Panc1 (cell line): ENCODE measurements around the gene NUP62CL. TPM values are rescaled to one million over a fixed set of nuclear protein-coding genes. Genes with fewer than 3 reads are reported as not detected.

Experiments
- ATAC-seq: fragments of 200-7000 bp; cut with Tn5 transposase; 2 replicates; pipeline ENCODE4 v1.9.1; 2020; ENCODE audit warnings: mild to moderate bottlenecking, moderate library complexity
- BruUV-seq: library from RNA; stranded (reverse); fragments of 400-500 nt; replicated peaks from 2 replicates; lab custom pipeline; 2021; lab: Mats Ljungman, UMichigan
- CTCF ChIA-PET: fragments of 300-600 bp; sonication (Branson Sonifier 250); formaldehyde crosslinking; loops from one replicate; lab custom pipeline; 2022; ENCODE audit warnings: antibody characterized with exemption; lab: Charles Lee
- POLR2A ChIA-PET: fragments of 300-600 bp; sonication (Branson Sonifier 250); formaldehyde crosslinking; loops from one replicate; lab custom pipeline; 2022; ENCODE audit warnings: antibody characterized with exemption; lab: Charles Lee
- DNase-seq: peaks from one replicate; pipeline ENCODE4 v3.0.0-alpha.2; 2010; ENCODE audit warnings: low read depth, low spot score
- H3K27ac ChIP-seq: 2 replicates; pipeline ENCODE4 v1.5.1; 2011; ENCODE audit warnings: mild to moderate bottlenecking, low read length, inconsistent platforms
- H3K27me3 ChIP-seq: fragments of 200-500 bp; sonication (Bioruptor generic); 2 replicates; pipeline ENCODE4 v1.6.0; 2014; ENCODE audit warnings: low read length, inconsistent platforms; ENCODE audit not compliant: control insufficient read depth, insufficient read depth
- H3K36me3 ChIP-seq: fragments of 200-500 bp; sonication (Bioruptor generic); 2 replicates; pipeline ENCODE4 v1.5.1; 2014; ENCODE audit warnings: inconsistent platforms, mild to moderate bottlenecking, low read length, moderate library complexity; ENCODE audit not compliant: control insufficient read depth, insufficient read depth
- H3K4me1 ChIP-seq: 2 replicates; pipeline ENCODE4 v1.5.1; 2011; ENCODE audit warnings: inconsistent platforms, mild to moderate bottlenecking, low read length, moderate library complexity; ENCODE audit not compliant: control insufficient read depth, insufficient read depth
- H3K4me3 ChIP-seq, 2 experiments: 2 replicates each; pipeline ENCODE4 v1.5.1; 2011 to 2012; ENCODE audit warnings: low read depth in 2 of 2, low read length in 2 of 2, mild to moderate bottlenecking in 2 of 2, inconsistent platforms in 1 of 2, moderate library complexity in 1 of 2
- H3K9me3 ChIP-seq: fragments of 200-500 bp; sonication (Bioruptor generic); 2 replicates; pipeline ENCODE4 v1.5.1; 2014; ENCODE audit warnings: low read depth, mild to moderate bottlenecking, inconsistent platforms, low read length, moderate library complexity; ENCODE audit not compliant: control insufficient read depth, insufficient read depth
- CTCF ChIP-seq: fragments of 450-650 bp; IDR thresholded peaks from 2 replicates; pipeline ENCODE4 v1.5.1; 2017; ENCODE audit warnings: mild to moderate bottlenecking
- POLR2AphosphoS5 ChIP-seq: IDR thresholded peaks from 2 replicates; pipeline ENCODE4 v1.6.1; 2012; ENCODE audit warnings: mild to moderate bottlenecking, low read depth, low read length, moderate library complexity
- SIN3A ChIP-seq: IDR thresholded peaks from 2 replicates; pipeline ENCODE4 v1.6.1; 2012; ENCODE audit warnings: low read depth, mild to moderate bottlenecking, low read length, moderate library complexity, borderline replicate concordance; ENCODE audit not compliant: insufficient read depth
- TCF7L2 ChIP-seq: IDR thresholded peaks from 2 replicates; pipeline ENCODE4 v1.6.1; 2011; ENCODE audit warnings: mild to moderate bottlenecking, low read depth, low read length, inconsistent platforms
- in situ Hi-C: cut with HindIII; loops from 2 replicates; pipeline ENCODE4 v1.10.0; 2016; ENCODE audit warnings: low sequenced_read_pairs, low pct_unique_long_range_greater_than_20kb
- intact Hi-C: fragments of 100-400 bp; cut with micrococcal nuclease; formaldehyde crosslinking; loops from one replicate; pipeline ENCODE4 v1.10.0; 2022; ENCODE audit not compliant: unreplicated experiment
- total RNA-seq: library from RNA; stranded (reverse); gene quantifications from one replicate; pipeline ENCODE4 v1.2.1, GENCODE V29; 2021; ENCODE audit not compliant: unreplicated experiment
- TF ChIP-seq, protein P1 (sequence below), 2 experiments: IDR thresholded peaks; 2 replicates each; pipeline ENCODE4 v1.6.1; 2011 to 2012; ENCODE audit warnings: low read depth in 2 of 2, control low read depth in 1 of 2, low read length in 1 of 2, mild to moderate bottlenecking in 1 of 2, moderate library complexity in 1 of 2; ENCODE audit not compliant: insufficient read depth in 1 of 2

Gene NUP62CL
- total RNA-seq, 1 experiment from 2014 or later, result 1.1 TPM

DNA sequence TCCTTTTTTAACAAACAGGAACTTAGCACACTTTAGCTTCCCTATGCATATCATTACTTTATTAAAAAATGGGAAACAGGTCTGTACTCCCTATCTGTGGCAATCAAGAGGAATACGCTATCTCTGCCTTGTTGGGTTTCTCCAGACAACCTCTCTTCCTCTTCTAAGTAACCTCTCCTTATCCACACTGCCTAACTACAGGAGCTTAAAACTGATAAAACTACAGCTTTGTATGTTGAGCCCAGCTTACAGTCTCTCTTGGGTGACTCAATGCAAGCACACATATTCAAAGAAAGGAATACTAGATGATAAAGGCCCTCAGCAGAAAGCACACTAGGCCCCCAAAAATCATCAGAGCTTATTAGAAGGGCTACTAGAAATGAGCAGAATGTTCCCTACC lies 8.9 kb downstream of the NUP62CL start:
- ATAC-seq (no peak), DNase-seq (no peak)
- Histone ChIP-seq H3K9me3 (no peaks in the 10 kb centered on the region), H3K4me3 (no peak overlapping the region), H3K27me3 (no peaks in the 10 kb centered on the region), H3K36me3 (no peaks in the 10 kb centered on the region), H3K4me1 (no peaks in the 10 kb centered on the region), H3K27ac (no peak overlapping the region)
- intact Hi-C loops, result no loop called here
- CTCF ChIA-PET, result no interaction called here
- in situ Hi-C loops, result no loop called here
- BruUV-seq, result no TSS peak
- POLR2A ChIA-PET, result no interaction called here
- TF ChIP-seq SIN3A (no peak), TCF7L2 (no peak), POLR2AphosphoS5 (no peak)
- TF ChIP-seq, protein P1, sequence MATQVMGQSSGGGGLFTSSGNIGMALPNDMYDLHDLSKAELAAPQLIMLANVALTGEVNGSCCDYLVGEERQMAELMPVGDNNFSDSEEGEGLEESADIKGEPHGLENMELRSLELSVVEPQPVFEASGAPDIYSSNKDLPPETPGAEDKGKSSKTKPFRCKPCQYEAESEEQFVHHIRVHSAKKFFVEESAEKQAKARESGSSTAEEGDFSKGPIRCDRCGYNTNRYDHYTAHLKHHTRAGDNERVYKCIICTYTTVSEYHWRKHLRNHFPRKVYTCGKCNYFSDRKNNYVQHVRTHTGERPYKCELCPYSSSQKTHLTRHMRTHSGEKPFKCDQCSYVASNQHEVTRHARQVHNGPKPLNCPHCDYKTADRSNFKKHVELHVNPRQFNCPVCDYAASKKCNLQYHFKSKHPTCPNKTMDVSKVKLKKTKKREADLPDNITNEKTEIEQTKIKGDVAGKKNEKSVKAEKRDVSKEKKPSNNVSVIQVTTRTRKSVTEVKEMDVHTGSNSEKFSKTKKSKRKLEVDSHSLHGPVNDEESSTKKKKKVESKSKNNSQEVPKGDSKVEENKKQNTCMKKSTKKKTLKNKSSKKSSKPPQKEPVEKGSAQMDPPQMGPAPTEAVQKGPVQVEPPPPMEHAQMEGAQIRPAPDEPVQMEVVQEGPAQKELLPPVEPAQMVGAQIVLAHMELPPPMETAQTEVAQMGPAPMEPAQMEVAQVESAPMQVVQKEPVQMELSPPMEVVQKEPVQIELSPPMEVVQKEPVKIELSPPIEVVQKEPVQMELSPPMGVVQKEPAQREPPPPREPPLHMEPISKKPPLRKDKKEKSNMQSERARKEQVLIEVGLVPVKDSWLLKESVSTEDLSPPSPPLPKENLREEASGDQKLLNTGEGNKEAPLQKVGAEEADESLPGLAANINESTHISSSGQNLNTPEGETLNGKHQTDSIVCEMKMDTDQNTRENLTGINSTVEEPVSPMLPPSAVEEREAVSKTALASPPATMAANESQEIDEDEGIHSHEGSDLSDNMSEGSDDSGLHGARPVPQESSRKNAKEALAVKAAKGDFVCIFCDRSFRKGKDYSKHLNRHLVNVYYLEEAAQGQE (IDR thresholded peaks at IDR 0.05; ENCODE audit: insufficient read depth in 1 of 2, low read depth in 2 of 2, low read length in 1 of 2), result no peak

GRCh38 chrX:107171369-107172102 lies 34.7 kb downstream of the NUP62CL start:
- ChIA-PET POLR2A (no interaction called here), CTCF (no interaction called here)
- Histone ChIP-seq H3K9me3 (no peaks in the 10 kb centered on the region), H3K36me3 (no peaks in the 10 kb centered on the region), H3K4me3 (no peak overlapping the region), H3K27ac (no peak overlapping the region), H3K4me1 (no peaks in the 10 kb centered on the region), H3K27me3 (no peaks in the 10 kb centered on the region)
- BruUV-seq, result no TSS peak
- TF ChIP-seq SIN3A (no peak), TCF7L2 (no peak), POLR2AphosphoS5 (no peak), CTCF (no peak)
- ATAC-seq (no peak), DNase-seq (no peak)
- intact Hi-C loops (no loop called here), in situ Hi-C loops (no loop called here)

- DNase-seq (no peak), ATAC-seq (no peak)
- no peaks in the 10 kb centered on the region for H3K27me3 ChIP-seq
- H3K36me3 ChIP-seq, result no peaks in the 10 kb centered on the region
- POLR2A ChIA-PET, result no interaction called here
- CTCF ChIA-PET, result no interaction called here
- no peak overlapping the region for H3K4me3 ChIP-seq
- in situ Hi-C loops (no loop called here), intact Hi-C loops (no loop called here)
- H3K4me1 ChIP-seq, result no peaks in the 10 kb centered on the region
- H3K27ac ChIP-seq, result no peak overlapping the region
- no TSS peak for BruUV-seq
- TF ChIP-seq, protein P1 (IDR thresholded peaks at IDR 0.05; ENCODE audit: insufficient read depth in 1 of 2, low read depth in 2 of 2, low read length in 1 of 2), result no peak
- TF ChIP-seq SIN3A (no peak), POLR2AphosphoS5 (no peak), CTCF (no peak), TCF7L2 (no peak)
- H3K9me3 ChIP-seq, result no peaks in the 10 kb centered on the region
Observed at GRCh38 chrX:107168712-107169111, 37.5 kb downstream of the NUP62CL start.
